ENCODE data around the gene TECTA.
"Not testable (repeated sequence)": the region's sequence is repeated elsewhere in the genome, so short reads cannot be mapped to it uniquely, and the experiment has no call there.

TECTA gene

GRCh38 chr11:121235057-121235456 is 134.0 kb downstream of the TECTA start:
- no peak for DNase-seq
- Histone ChIP-seq H3K36me3 (no peaks in the 10 kb centered on the region), H3K4me1 (peaks cover 32% of the 10 kb centered on the region), H3K9me3 (no peaks in the 10 kb centered on the region), H3K27me3 (no peaks in the 10 kb centered on the region), H3K4me3 (ENCODE audit: low read depth, low read length) (no peak overlapping the region)
- TF ChIP-seq CTCF (IDR thresholded peaks at IDR 0.05; ENCODE audit: low read depth, low read length): no peak

- no peak for DNase-seq
- H3K27me3 ChIP-seq: no peaks in the 10 kb centered on the region
- H3K4me3 ChIP-seq (ENCODE audit: low read depth, low read length): no peak overlapping the region
These were observed 135.3 kb downstream of the TECTA start for GRCh38 chr11:121236115-121237001.

GRCh38 chr11:121237247-121237646 is 136.2 kb downstream of the TECTA start:
- not testable (repeated sequence) for DNase-seq; H3K4me3 ChIP-seq (ENCODE audit: low read depth, low read length); H3K27me3 ChIP-seq; H3K36me3 ChIP-seq; H3K9me3 ChIP-seq
- H3K4me1 ChIP-seq: peaks cover 48% of the 10 kb centered on the region

More at GRCh38 chr11:121236115-121237001, 135.3 kb downstream of the TECTA start:
- H3K4me1 ChIP-seq: peaks cover 40% of the 10 kb centered on the region
- no peaks in the 10 kb centered on the region for H3K36me3 ChIP-seq
- H3K9me3 ChIP-seq: no peaks in the 10 kb centered on the region
- TF ChIP-seq CTCF (IDR thresholded peaks at IDR 0.05; ENCODE audit: low read depth, low read length): no peak

GRCh38 chr11:121237686-121238658 is 136.9 kb downstream of the TECTA start:
- H3K4me3 ChIP-seq (ENCODE audit: low read depth, low read length): no peak overlapping the region
- H3K36me3 ChIP-seq: no peaks in the 10 kb centered on the region
- no peak for DNase-seq
- no peak for TF ChIP-seq CTCF (IDR thresholded peaks at IDR 0.05; ENCODE audit: low read depth, low read length)
- no peaks in the 10 kb centered on the region for H3K9me3 ChIP-seq
- no peaks in the 10 kb centered on the region for H3K27me3 ChIP-seq
- peaks cover 48% of the 10 kb centered on the region for H3K4me1 ChIP-seq

- DNase-seq: no peak
- no peak overlapping the region for H3K4me3 ChIP-seq (ENCODE audit: low read depth, low read length)
- H3K36me3 ChIP-seq: no peaks in the 10 kb centered on the region
- no peaks in the 10 kb centered on the region for H3K27me3 ChIP-seq
- H3K4me1 ChIP-seq: peaks cover 48% of the 10 kb centered on the region
- no peak for TF ChIP-seq CTCF (IDR thresholded peaks at IDR 0.05; ENCODE audit: low read depth, low read length)
- no peaks in the 10 kb centered on the region for H3K9me3 ChIP-seq
These were observed 137.9 kb downstream of the TECTA start for GRCh38 chr11:121238956-121239355.

- H3K27me3 ChIP-seq; H3K36me3 ChIP-seq; H3K4me3 ChIP-seq (ENCODE audit: low read depth, low read length); H3K9me3 ChIP-seq: not testable (repeated sequence)
- H3K4me1 ChIP-seq: peaks cover 42% of the 10 kb centered on the region
- DNase-seq: peak; percentile 25
These were observed 139.0 kb downstream of the TECTA start for GRCh38 chr11:121240001-121240400.

Data from BE2C (cell line).